Right ventricle myocardium inferior (tissue), 1 donor: Measurements from ENCODE around the gene NKX2-4. TPM values are rescaled to one million over a fixed set of nuclear protein-coding genes. Genes with fewer than 3 reads are reported as not detected.

Experiments
- ATAC-seq: fragments of 200-7000 bp; cut with Tn5 transposase; one replicate; pipeline ENCODE4 v1.9.1; 2020; ENCODE audit warnings: mild to moderate bottlenecking, moderate library complexity
- DNase-seq: peaks from one replicate; pipeline ENCODE4 v3.0.0; 2021; ENCODE audit errors: missing footprints
- intact Hi-C: fragments of 100-400 bp; cut with DNase I; formaldehyde crosslinking; loops from one replicate; pipeline ENCODE4 v1.11.0; 2022
- total RNA-seq: library from RNA; stranded (reverse); fragmentation: NEBNext Ultra II Directional; extraction: Animal tissue kit (Norgen Biotek cat#: 25700); gene quantifications from one replicate; pipeline ENCODE4 v1.2.1, GENCODE V29; 2021
- donor health status: DM: no; HTN: yes; CAD: no; lungs with severe emphysema.

Gene NKX2-4
- total RNA-seq, 1 donor from 2014 or later, result not detected

GRCh38 chr20:21395666-21396598, 1.4 kb downstream of the NKX2-4 start:
- DNase-seq (no peak), ATAC-seq (no peak)
- intact Hi-C loops, result no loop called here

DNA sequence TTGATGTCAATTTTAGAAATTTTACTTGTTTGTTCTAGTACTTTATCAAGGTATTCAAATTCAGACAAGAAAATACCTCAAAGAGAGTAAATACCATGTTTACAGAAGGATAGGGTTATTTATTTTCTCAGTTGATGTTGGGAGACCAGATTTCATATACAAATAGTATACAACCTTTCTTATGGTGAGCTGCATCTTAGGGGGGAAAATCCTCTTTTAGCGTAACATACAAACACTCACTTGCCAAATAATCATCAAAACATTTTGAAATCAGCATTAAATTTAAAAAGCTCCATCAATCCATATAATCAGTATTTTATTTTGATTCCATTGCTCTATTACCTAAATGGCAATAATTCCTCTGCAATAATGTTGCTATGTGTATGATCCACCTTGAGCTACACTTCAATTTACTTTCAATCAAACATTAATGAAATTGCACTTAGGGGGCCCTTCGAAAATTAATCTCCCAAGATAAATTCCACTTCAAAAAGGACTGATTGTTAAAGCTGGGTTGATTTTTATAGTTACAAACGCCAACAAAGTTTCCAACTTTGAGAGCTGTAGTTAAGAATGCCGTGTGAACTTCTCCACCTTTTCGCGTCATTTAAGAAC, 2.2 kb downstream of the NKX2-4 start:
- no peak for ATAC-seq
- intact Hi-C loops, result no loop called here

DNA sequence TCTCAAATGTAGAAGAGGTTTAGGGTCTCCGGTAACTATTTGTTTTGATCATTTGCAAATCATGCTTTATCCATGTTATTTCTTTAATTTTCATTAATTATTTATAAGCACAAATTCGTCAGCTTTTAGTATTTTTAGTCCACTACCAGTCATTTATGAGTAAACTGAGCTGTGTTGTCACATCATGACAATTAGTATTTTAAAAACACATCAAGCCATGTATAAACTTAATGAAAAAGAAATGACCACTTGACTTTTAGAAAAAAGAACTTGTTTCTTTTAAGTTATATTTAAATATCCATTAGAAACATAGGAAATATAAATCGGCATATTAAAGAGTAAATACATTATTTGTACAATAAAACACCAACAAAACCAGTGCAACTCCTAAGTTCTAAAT, 2.8 kb downstream of the NKX2-4 start:
- intact Hi-C loops, result no loop called here
- ATAC-seq (no peak), DNase-seq (no peak)

More for the DNA sequence above, 2.2 kb downstream of the NKX2-4 start:
- no peak for DNase-seq

DNA sequence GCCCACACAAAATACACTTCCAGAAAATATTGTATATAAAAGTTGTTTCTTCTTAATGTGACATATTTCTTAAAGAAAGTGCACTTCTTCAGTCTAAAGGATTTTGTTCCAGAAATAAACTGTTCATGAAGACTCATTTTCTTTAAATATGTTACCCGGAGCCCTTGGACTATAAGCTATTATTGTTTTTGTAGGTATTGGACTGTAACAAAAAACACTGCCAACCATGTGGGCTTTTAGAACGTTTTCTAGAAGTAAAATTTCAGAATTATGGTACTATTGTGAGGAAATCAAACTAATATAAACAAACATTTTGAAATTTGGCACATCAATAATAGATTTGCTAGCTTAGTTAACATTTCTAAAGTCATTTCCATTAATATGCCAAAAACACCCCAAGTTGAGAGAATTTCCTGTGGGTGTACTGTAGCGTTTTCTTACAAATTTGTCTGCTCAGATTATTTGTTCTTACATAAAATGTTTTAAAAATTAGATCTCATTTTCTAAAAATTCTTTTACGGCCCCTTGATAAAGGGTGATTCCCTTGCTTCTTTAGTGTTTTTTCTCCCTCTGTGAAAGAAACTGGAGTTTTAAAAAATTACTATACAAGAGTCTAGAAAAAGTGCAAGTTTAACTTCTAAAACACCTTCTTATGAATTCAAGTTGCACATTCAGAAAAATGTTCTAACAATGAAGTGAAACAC, 3.4 kb downstream of the NKX2-4 start:
- intact Hi-C loops, result no loop called here
- ATAC-seq (no peak), DNase-seq (no peak)

DNA sequence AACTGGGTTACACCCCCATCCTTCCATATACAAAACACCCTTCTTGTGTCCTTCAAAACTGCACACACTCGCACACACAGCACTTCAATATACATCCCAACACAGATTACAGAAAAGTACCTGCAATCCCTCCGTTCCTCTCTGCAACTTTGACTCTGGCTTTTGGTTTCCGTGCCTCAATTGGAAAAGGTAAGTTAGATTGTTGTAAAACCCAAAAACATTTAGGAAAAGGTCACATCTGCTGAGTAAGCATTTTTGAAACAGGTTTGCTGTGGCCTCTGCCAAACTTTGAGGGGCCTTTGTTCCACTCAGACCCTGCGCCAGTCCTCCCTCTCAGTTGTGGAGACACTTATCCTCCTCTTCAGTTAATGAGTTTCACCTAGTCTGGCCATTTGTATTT, 4.2 kb downstream of the NKX2-4 start:
- intact Hi-C loops, result no loop called here
- ATAC-seq, result no peak
- no peak for DNase-seq

DNA sequence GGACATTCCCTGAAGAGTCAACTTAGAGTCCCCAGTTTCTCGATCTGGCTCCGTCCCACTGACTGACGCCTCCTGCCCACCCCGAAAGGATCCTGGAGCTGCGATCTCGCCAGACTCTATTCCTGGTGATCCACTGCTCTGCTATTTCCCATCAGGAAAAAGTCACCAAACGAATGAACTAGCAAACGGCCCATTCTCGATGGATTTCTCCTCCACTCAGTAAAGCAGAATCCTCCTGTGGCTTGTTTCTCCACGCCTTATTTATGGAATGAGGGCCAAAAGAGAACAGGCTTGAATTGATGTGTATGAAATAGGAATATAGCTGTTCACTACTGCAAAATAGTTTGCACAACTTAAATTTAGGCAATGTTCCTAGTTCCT, 5.4 kb downstream of the NKX2-4 start:
- no peak for ATAC-seq
- intact Hi-C loops, result no loop called here
- no peak for DNase-seq

GRCh38 chr20:21391185-21391971, 5.9 kb downstream of the NKX2-4 start:
- no peak for ATAC-seq
- no peak for DNase-seq
- intact Hi-C loops, result no loop called here

DNA sequence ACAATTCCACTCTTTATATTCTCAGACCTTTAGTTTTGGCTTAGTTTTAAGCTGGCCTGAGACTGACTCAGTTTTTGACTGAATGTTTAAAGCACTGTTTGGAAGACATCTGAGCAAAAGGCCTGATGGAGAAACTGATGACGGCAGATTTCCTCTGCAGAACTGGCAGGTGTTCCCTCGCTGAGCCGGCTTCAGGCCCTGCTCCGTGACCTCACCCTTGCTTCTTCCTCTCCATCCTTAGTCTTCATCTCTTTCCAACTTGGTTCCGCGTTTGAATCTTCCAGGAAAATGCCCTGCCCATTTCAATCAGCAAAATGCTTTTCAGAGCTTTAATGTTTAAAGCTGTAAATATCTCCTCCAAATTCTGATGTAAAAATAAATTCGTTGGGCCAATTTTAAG, 6.6 kb downstream of the NKX2-4 start:
- DNase-seq (no peak), ATAC-seq (no peak)
- intact Hi-C loops, result no loop called here

DNA sequence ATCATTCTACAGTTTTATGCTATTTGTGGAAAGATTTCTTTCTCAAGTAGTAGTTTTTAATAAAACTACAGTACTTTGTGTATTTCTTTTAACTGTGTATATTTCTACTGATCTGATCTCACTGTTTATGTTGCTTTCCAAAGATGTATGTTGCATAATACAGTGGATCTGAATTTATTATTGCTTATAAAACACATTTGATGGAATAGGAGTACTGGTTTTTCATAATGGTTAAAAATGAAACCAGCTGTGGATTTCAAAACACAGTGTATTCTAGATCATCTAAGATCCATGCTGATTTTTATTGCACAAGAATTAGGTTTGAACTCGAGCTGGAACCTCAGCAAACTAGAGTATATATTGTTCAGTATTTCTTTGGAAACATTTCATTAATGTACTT, 8.0 kb downstream of the NKX2-4 start:
- DNase-seq (no peak), ATAC-seq (no peak)
- intact Hi-C loops, result no loop called here

DNA sequence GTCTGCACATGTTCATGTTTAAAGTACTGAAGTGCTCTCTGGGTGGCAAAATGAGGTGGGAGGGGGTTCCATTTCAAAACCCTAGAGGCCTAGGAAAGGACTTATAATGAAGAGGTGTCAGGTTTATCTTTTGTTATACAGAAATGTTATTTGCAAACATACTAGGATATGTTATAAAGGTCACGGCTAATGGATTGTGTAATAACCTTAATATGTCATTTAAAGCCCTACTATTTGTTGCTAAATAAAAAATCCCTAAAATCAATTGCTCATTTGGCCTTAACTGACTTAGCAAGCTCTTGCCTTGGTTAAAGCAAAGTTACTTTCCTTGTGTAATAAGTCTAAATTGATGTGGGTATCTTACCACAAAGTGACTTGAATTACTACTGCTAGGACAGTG, 8.8 kb downstream of the NKX2-4 start:
- intact Hi-C loops, result no loop called here
- ATAC-seq, result no peak
- no peak for DNase-seq

DNA sequence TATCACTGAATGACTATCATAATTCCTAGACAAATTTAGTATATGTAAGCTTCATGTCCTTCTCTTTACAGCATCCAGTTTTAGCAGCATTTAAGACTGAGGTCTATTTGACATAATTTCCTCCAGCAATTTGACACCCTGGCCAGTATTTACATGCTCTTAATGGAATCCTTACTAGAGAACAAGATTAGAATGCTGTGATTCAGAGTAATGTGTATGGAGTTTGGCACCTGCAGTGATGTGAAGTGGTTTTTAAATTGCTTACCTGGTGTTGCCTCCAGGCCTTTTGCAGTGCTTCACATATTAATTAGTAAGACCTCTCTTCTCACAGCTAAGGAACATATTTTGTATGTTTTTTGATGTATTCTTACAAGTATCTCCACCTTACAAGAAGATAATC, 9.8 kb downstream of the NKX2-4 start:
- ATAC-seq, result no peak
- intact Hi-C loops, result no loop called here
- no peak for DNase-seq

DNA sequence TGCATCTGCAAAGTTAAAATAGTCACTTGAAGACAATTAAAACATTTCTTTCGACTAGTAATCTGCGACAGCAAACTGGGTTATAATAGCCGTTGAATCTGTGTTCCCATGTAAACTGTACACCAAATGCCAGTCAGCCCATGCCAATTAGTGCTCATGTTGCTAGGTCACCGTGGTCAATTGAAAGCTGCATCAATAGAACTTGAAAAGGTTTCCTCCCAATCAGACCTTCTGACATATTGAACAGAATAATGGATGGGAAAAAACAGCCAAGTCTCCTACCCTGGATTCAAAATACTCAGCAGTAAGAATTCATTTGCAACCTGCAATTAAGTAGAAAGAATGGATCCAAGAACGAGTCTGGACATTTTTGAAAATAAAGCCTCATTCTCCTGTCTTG, 11.2 kb downstream of the NKX2-4 start:
- DNase-seq, result no peak
- ATAC-seq, result no peak
- intact Hi-C loops, result no loop called here

DNA sequence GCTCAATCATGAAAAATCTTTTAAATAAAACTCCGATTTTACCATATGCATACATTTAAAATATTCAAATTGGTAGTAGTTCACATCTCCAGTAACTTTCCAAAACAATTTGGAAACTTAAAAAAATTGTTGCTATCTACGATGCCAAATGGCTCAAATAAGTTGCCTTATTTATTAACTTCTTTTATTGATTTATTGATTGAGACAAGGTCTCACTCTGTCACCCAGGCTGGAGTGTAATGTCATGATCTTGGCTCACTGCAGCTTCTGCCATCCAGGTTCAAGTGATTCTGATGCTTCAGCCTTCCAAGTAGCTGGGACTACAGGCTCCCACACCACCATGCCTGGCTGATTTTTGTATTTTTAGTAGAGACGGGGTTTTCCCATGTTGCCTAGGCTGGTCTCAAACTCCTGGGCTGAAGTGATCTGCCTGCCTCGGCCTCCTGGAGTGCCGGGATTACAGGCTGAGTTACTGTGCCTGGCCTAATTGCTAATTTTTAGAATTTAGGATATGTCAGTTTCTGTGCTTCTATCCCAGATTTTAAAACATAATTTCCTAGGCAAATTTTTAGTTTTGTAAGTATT, 12.9 kb downstream of the NKX2-4 start:
- intact Hi-C loops, result no loop called here
- ATAC-seq (no peak), DNase-seq (no peak)

DNA sequence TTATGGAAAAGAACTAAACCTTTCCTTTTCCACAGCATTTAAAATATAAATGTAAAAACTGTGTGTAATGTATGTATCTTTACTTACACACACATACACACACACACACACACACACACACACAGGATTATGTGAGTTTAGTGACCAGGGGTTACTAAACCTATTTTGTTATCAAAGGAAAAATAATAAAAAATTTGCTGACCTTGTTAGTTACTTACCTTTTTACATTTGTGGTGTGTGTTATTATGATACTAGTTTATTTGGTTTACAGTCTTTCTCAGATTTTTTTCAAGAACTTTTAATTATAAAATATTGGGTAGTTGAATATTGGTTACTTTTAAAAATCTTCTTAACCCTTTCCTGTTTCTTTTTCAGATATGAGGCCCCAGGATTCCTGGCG, 15.7 kb downstream of the NKX2-4 start:
- intact Hi-C loops, result no loop called here
- DNase-seq (no peak), ATAC-seq (no peak)

GRCh38 chr20:21380711-21381110, 16.6 kb downstream of the NKX2-4 start:
- DNase-seq, result no peak
- intact Hi-C loops, result no loop called here
- ATAC-seq, result no peak

- ATAC-seq (no peak), DNase-seq (no peak)
- intact Hi-C loops, result no loop called here
Observed at GRCh38 chr20:21378259-21378658, 19.1 kb downstream of the NKX2-4 start.

GRCh38 chr20:21377701-21378100, 19.6 kb downstream of the NKX2-4 start:
- intact Hi-C loops, result no loop called here
- DNase-seq (no peak), ATAC-seq (no peak)

DNA sequence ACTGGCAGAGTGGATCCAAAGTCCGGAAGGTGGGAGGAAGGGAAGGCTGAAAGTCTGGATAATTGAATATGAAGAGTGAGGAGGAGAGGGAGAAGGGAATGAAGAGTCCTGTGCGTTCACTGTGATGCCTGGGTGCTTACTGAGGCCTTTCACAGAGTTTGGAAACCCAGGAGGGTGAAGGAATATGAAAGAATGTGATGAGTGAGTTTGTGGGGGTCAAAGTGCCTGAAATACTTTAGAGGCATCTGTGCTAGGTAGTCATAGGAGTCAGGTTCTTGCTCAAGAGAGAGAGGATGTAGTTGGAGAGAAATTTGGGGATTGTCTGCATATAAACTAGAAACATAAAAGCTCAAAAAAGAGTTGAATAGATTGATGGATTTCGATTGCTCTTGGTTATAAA, 20.7 kb downstream of the NKX2-4 start:
- DNase-seq, result no peak
- intact Hi-C loops, result no loop called here
- no peak for ATAC-seq

DNA sequence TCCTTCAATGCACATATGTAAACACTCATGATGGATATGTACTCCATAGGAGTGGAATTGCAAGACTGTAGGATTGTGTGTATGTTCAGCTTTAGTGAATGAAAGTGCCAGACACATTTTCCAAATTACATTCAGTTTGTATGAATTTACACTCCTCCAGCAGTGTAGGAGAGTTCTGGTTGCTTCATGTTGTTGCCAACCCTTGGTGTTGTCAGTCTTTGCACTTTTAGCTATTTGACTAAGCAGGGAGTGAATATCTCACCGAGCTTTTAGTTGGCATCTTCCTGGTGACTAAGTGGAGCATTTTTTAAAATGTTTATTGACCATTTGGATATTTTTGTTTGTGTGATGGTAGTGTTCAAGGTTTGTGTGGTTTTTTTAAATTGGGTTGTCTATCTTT, 23.9 kb downstream of the NKX2-4 start:
- DNase-seq (no peak), ATAC-seq (no peak)
- intact Hi-C loops, result no loop called here
